BLaER1 (cell line): ENCODE results near the gene MGRN1.
A peak's percentile ranks its signal among the peaks of the same experiment; 100 is the strongest.

Source experiments
- H3K27ac ChIP-seq: shearing (Covaris generic); formaldehyde crosslinking; 2 replicates; pipeline ENCODE4 v1.8.1; 2022
- H3K27me3 ChIP-seq: shearing (Covaris generic); formaldehyde crosslinking; 2 replicates; pipeline ENCODE4 v1.8.1; 2022
- H3K36me3 ChIP-seq: shearing (Covaris generic); formaldehyde crosslinking; 2 replicates; pipeline ENCODE4 v1.8.1; 2022
- H3K4me1 ChIP-seq: shearing (Covaris generic); formaldehyde crosslinking; 2 replicates; pipeline ENCODE4 v1.8.1; 2022
- H3K4me2 ChIP-seq: shearing (Covaris generic); formaldehyde crosslinking; 2 replicates; pipeline ENCODE4 v1.8.1; 2022
- H3K4me3 ChIP-seq: shearing (Covaris generic); formaldehyde crosslinking; 2 replicates; pipeline ENCODE4 v1.8.1; 2022
- H3K9ac ChIP-seq: shearing (Covaris generic); formaldehyde crosslinking; 2 replicates; pipeline ENCODE4 v1.8.1; 2022
- H3K9me3 ChIP-seq: shearing (Covaris generic); formaldehyde crosslinking; 2 replicates; pipeline ENCODE4 v1.8.1; 2022
- H4K20me1 ChIP-seq: shearing (Covaris generic); formaldehyde crosslinking; 2 replicates; pipeline ENCODE4 v1.8.1; 2022
- Cebpa-rat ChIP-seq: shearing (Covaris generic); IDR thresholded peaks from 2 replicates; pipeline ENCODE4 v1.8.1; 2022

Gene MGRN1

DNA sequence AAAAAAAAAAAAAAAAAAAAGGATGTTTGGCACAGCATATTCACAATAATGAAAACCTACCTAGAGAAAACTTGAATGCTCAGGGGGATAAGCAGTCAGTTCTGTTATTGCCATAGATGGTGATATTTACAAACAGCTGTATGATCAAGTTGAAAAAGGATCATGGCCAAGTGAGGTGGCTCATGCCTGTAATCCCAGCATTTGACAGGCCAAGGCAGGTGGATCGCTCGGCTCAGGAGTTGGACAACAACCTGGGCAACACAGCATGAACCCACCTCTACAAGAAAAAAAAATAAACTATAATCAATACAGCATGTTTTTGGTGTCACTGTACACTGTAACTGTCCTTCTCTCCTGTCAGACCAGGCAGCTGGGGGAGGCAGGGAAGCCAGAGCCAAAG is 90.4 kb downstream of the MGRN1 start:
- Histone ChIP-seq H3K27me3 (no peaks in the 10 kb centered on the region), H3K9me3 (no peaks in the 10 kb centered on the region), H4K20me1 (peaks cover 10% of the 10 kb centered on the region; the same call in 1 of the 2 replicates), H3K4me2 (no peak overlapping the region), H3K4me3 (no peak overlapping the region), H3K9ac (no peak overlapping the region), H3K36me3 (peaks cover 57% of the 10 kb centered on the region), H3K27ac (no peak overlapping the region), H3K4me1 (peaks cover 14% of the 10 kb centered on the region; the same call in 1 of the 2 replicates)
- no peak for TF ChIP-seq Cebpa-rat

DNA sequence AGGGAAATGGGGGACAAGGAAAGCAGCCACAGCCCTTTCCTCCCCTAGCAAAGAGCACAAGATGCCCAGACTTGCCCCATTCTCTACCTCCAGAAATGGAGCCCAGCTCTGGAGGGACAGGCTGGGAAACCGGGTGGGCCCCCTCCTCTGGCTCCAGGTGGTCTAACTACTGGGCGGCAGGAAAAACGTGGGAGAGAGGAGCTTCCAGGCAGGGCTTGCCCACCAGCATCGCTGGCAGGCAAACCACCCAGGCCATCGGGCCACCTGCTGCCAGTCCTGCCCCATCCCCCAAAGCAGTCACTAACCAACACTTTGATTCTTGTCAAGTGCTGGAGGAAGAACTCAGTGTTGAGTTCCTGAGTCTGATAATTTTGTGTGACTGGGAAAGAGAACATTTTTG is 93.8 kb downstream of the MGRN1 start:
- H3K27ac ChIP-seq, result peak overlapping the region; percentile 5; the same call in 1 of the 2 replicates

DNA sequence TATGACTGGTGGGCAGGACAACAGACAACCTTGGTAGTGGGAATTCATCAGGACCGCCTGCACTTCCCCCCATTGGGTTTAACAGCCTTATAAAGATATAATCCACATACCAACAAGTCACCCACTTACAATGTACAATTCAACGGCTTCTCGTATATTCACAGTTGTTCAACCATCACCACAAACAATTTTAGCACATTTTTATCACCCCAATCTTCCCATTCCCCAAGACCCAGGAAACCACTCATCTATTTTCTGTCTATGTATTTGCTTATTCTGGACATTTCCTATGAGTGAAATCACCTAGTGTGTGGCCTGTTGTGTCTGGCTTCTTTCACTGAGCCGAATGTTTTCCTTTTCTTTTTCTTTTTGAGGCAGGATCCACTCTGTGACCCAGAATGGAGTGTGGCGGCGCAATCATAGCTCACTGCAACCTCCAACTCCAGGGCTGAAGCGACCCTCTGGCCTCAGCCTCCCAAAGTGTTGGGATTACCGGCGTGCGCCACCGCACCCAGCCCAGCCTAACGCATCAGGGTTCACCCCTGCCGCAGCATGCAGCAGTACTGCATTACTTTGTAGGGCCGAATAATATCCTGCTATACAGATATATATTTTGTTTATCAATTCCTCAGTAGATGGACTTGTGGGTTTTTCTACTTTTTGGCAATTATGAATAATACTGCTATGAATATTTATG is 98.6 kb downstream of the MGRN1 start:
- Histone ChIP-seq H3K27me3 (no peaks in the 10 kb centered on the region), H3K9ac (no peak overlapping the region), H3K4me2 (no peak overlapping the region), H3K4me3 (no peak overlapping the region), H3K36me3 (peaks cover 51% of the 10 kb centered on the region), H3K27ac (no peak overlapping the region), H3K4me1 (peaks cover 14% of the 10 kb centered on the region; the same call in 1 of the 2 replicates), H3K9me3 (no peaks in the 10 kb centered on the region), H4K20me1 (peaks cover 20% of the 10 kb centered on the region; the same call in 1 of the 2 replicates)
- no peak for TF ChIP-seq Cebpa-rat

More for the DNA sequence above, 93.8 kb downstream of the MGRN1 start:
- no peaks in the 10 kb centered on the region for H3K9me3 ChIP-seq
- 0 out of 2 replicates have a peak overlapping the region, but pooled peaks have one; percentile 29 for H3K9ac ChIP-seq
- H3K36me3 ChIP-seq, result peaks cover 45% of the 10 kb centered on the region
- no peak for TF ChIP-seq Cebpa-rat
- peaks cover 10% of the 10 kb centered on the region; the same call in 1 of the 2 replicates for H4K20me1 ChIP-seq
- no peaks in the 10 kb centered on the region for H3K27me3 ChIP-seq
- H3K4me2 ChIP-seq, result 0 out of 2 replicates have a peak overlapping the region, but pooled peaks have one; percentile 18
- peaks cover 14% of the 10 kb centered on the region; the same call in 1 of the 2 replicates for H3K4me1 ChIP-seq
- no peak overlapping the region for H3K4me3 ChIP-seq

DNA sequence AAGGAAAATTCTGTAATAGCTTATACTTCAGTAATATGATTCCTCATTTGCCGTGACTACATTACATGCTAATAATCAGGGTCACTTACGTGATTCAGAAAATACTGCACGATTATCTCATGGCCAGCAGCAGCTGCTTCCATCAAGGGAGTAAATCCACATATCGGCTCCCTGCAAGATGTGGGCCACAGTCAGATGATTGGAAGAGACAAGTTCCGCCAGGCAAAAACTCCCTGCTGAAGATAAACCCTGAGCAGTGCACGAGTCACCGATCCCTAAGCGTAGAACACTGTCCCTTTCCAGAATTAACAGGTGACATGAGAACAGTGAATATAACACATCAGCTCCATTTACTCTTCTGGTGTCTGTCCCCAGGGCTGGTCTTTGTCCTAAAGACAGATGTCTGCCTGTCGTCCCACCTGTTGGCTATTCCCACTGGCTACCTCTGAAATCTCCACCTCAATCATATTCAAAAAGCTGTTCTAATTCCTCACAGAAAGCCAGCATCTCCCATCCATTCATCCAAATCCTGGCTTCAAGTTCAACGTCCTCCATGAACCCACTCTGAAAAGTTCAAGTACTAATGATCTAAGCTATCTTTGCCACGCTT is 100.1 kb downstream of the MGRN1 start:
- Histone ChIP-seq H3K9me3 (no peaks in the 10 kb centered on the region), H3K4me3 (no peak overlapping the region), H3K9ac (no peak overlapping the region), H4K20me1 (0 out of 2 replicates have a peak, but pooled peaks cover 18% of the 10 kb centered on the region), H3K4me1 (no peaks in the 10 kb centered on the region), H3K4me2 (no peak overlapping the region), H3K36me3 (peaks cover 67% of the 10 kb centered on the region), H3K27ac (no peak overlapping the region), H3K27me3 (no peaks in the 10 kb centered on the region)
- TF ChIP-seq Cebpa-rat, result no peak

DNA sequence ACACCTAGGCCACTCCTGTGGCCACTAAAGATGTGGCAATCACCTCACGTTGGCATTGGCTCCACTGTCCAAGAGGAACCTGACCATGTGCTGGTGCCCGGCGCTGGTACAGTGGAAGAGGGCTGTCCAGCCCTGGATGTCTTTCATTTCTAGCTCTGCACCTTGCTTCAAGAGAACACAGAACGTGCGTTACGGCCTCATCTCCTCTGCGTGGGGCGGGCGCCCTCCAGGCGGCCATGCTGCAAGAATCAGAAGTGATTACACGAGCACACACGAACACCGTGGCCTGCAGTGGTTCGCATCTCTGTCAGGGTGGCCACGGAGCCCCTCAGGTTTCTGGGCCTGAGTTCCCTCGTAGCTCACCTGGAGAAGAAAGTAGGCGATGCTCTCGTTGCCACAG is 102.0 kb downstream of the MGRN1 start:
- H3K27me3 ChIP-seq, result no peaks in the 10 kb centered on the region
- no peak for TF ChIP-seq Cebpa-rat
- H3K4me3 ChIP-seq, result no peak overlapping the region
- no peaks in the 10 kb centered on the region for H3K9me3 ChIP-seq
- H3K36me3 ChIP-seq, result peaks cover 82% of the 10 kb centered on the region
- H3K4me1 ChIP-seq, result no peaks in the 10 kb centered on the region
- no peak overlapping the region for H3K9ac ChIP-seq
- no peak overlapping the region for H3K4me2 ChIP-seq
- H3K27ac ChIP-seq, result no peak overlapping the region
- H4K20me1 ChIP-seq, result 0 out of 2 replicates have a peak, but pooled peaks cover 18% of the 10 kb centered on the region

DNA sequence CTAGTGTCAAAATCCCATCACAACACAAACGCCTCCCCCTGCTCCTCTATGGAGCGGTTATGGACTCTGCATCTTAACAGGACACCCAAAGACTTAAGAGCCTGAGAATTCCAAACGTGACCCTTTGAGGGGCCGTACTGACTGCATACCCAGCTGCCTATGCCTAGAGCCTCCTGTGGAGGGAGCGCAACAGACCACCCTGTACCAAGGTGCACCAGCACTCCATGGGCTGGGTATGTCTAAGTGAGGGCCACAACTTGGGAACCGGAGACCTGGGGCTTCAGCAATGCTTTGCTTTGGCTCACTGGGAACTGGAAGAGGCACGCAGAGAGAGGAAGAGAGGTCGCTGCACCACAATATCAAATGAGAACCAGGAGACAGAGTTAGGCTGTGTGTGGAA is 104.0 kb downstream of the MGRN1 start:
- H3K36me3 ChIP-seq, result peaks cover 67% of the 10 kb centered on the region
- TF ChIP-seq Cebpa-rat, result no peak
- H3K4me1 ChIP-seq, result peaks cover 9% of the 10 kb centered on the region
- H3K9me3 ChIP-seq, result no peaks in the 10 kb centered on the region
- 0 out of 2 replicates have a peak, but pooled peaks cover 18% of the 10 kb centered on the region for H4K20me1 ChIP-seq
- no peak overlapping the region for H3K4me3 ChIP-seq
- H3K27me3 ChIP-seq, result no peaks in the 10 kb centered on the region
- H3K9ac ChIP-seq, result no peak overlapping the region; the same call in 1 of the 2 replicates
- H3K4me2 ChIP-seq, result no peak overlapping the region
- H3K27ac ChIP-seq, result no peak overlapping the region

DNA sequence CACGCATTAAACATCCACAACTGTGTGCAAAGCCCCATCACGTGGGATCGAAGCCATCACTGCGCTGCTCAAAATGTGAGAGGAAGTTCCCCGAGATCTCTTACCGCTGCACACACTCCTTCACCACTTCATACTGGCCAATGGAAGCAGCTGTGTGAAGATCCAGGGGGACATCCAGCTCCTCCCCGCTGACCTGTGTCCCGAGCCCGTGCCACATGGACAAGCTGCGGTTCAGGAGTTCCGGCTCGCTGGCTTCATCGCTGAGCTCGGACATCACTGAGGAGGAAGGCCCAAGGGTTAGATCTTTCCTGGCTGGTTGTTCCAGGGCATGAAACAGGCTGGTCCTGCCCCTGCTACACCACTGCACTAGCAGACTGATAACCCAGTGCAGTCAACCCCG is 105.2 kb downstream of the MGRN1 start:
- Histone ChIP-seq H3K9ac (no peak overlapping the region), H3K4me3 (no peak overlapping the region), H3K27ac (no peak overlapping the region), H3K4me2 (no peak overlapping the region), H3K27me3 (no peaks in the 10 kb centered on the region), H3K4me1 (peaks cover 9% of the 10 kb centered on the region), H4K20me1 (0 out of 2 replicates have a peak, but pooled peaks cover 18% of the 10 kb centered on the region), H3K9me3 (no peaks in the 10 kb centered on the region), H3K36me3 (peaks cover 59% of the 10 kb centered on the region)
- no peak for TF ChIP-seq Cebpa-rat

DNA sequence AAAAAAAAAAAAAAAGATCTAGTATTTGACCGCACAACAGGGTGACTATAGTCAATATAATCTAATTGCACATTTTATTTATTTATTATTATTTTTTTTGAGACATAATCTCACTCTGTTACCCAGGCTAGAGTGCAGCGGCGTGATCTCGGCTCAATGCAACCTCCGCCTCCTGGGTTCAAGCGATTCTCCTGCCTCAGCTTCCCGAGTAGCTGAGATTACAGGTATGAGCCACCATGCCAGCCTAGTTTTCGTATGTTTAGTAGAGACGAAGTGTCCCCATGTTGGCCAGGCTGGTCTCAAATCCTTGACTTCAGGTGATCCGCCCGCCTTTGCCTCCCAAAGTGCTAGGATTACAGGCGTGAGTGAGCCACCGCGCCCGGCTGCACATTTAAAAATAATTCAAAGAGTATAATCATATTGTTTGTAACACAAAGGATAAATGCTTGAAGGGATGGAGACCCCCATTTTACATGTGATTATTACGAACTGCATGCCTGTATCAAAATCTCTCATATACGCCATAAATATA is 108.7 kb downstream of the MGRN1 start:
- Histone ChIP-seq H4K20me1 (0 out of 2 replicates have a peak, but pooled peaks cover 7% of the 10 kb centered on the region), H3K9ac (peak overlapping the region; percentile 87), H3K4me3 (peak overlapping the region; percentile 96), H3K27me3 (no peaks in the 10 kb centered on the region), H3K9me3 (no peaks in the 10 kb centered on the region), H3K4me1 (peaks cover 25% of the 10 kb centered on the region), H3K27ac (peak overlapping the region; percentile 79; the same call in 1 of the 2 replicates), H3K4me2 (peak overlapping the region; percentile 99), H3K36me3 (peaks cover 33% of the 10 kb centered on the region)
- no peak for TF ChIP-seq Cebpa-rat

DNA sequence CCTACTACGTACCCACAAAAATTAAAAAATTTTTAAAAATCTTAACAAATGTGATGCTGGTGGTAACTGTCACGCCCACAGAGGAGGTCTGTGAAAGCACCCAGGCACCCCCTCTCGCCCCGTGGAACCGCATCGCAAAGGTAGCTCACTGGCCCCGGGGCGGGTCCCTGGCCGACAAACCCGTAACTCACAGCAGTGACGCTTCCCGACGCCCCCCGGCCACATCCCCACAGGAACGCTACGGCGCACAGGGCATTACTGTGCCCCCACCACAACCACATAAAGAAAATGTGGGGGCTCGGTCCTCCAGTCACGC is 109.1 kb downstream of the MGRN1 start:
- no peaks in the 10 kb centered on the region for H3K9me3 ChIP-seq
- H3K4me3 ChIP-seq, result peak overlapping the region; percentile 96
- peak overlapping the region; percentile 99 for H3K4me2 ChIP-seq
- H3K9ac ChIP-seq, result peak overlapping the region; percentile 87
- peaks cover 29% of the 10 kb centered on the region for H3K36me3 ChIP-seq
- TF ChIP-seq Cebpa-rat, result no peak
- H3K4me1 ChIP-seq, result peaks cover 29% of the 10 kb centered on the region
- H3K27ac ChIP-seq, result peak overlapping the region; percentile 79
- 0 out of 2 replicates have a peak, but pooled peaks cover 4% of the 10 kb centered on the region for H4K20me1 ChIP-seq
- H3K27me3 ChIP-seq, result no peaks in the 10 kb centered on the region
